HepG2 (cell line): Measurements from ENCODE around the gene CDO1. TPM values are rescaled to one million over a fixed set of nuclear protein-coding genes. Genes with fewer than 3 reads are reported as not detected.

Experiments
- DNMT3B ChIP-seq: conservative IDR thresholded peaks from 2 replicates; pipeline ENCODE4 v1.6.1; 2016; ENCODE audit warnings: missing biosample characterization, control low read depth
- DR1 ChIP-seq: sonication (generic); formaldehyde crosslinking; IDR thresholded peaks from 2 replicates; pipeline ENCODE4 v1.8.0; 2021; ENCODE audit warnings: mild to moderate bottlenecking, missing genetic modification reagents, inconsistent platforms
- FOXP1 ChIP-seq, 2 experiments: fragments of 450-650 bp in 1 of 2; IDR thresholded peaks; 2 replicates each; pipeline ENCODE4 v1.6.1; 2017 to 2018; ENCODE audit warnings: antibody characterized with exemption in 1 of 2
- GMEB1 ChIP-seq: sonication (generic); formaldehyde crosslinking; IDR thresholded peaks from 2 replicates; pipeline ENCODE4 v1.5.1; 2020; ENCODE audit warnings: missing genetic modification reagents, mild to moderate bottlenecking, borderline replicate concordance
- HNRNPK ChIP-seq: fragments of 200-400 bp; formaldehyde crosslinking; IDR thresholded peaks from 2 replicates; pipeline ENCODE4 v1.6.1; 2018; ENCODE audit warnings: low read length, low read depth, moderate library complexity, mild to moderate bottlenecking; ENCODE audit not compliant: poor library complexity, severe bottlenecking
- IRX3 ChIP-seq: sonication (generic); formaldehyde crosslinking; IDR thresholded peaks from 2 replicates; pipeline ENCODE4 v1.8.1; 2023; ENCODE audit warnings: mild to moderate bottlenecking, low read depth, missing genetic modification reagents, borderline replicate concordance
- KLF12 ChIP-seq: sonication (generic); formaldehyde crosslinking; IDR thresholded peaks from 2 replicates; pipeline ENCODE4 v1.4.0; 2020; ENCODE audit warnings: missing genetic modification reagents, borderline replicate concordance
- MAFK ChIP-seq, 2 experiments: IDR thresholded peaks in 1 of 2; conservative IDR thresholded peaks in 1 of 2; 2 replicates each; pipeline ENCODE4 v1.6.1; 2011; ENCODE audit warnings: improper control_type of control experiment in 2 of 2, low read length in 2 of 2
- MXD3 ChIP-seq: IDR thresholded peaks from 2 replicates; pipeline ENCODE4 v1.6.1; 2016; ENCODE audit warnings: mild to moderate bottlenecking, missing biosample characterization, missing genetic modification reagents
- MYPOP ChIP-seq: sonication (generic); formaldehyde crosslinking; IDR thresholded peaks from 2 replicates; pipeline ENCODE4 v1.8.1; 2023; ENCODE audit warnings: mild to moderate bottlenecking, moderate library complexity, missing genetic modification reagents
- MZF1 ChIP-seq: sonication (generic); formaldehyde crosslinking; IDR thresholded peaks from 2 replicates; pipeline ENCODE4 v1.8.1; 2023; ENCODE audit warnings: mild to moderate bottlenecking, missing genetic modification reagents, borderline replicate concordance
- NONO ChIP-seq, 2 experiments: fragments of 450-650 bp in 1 of 2; sonication (generic) in 1 of 2; formaldehyde crosslinking in 1 of 2; IDR thresholded peaks in 1 of 2; conservative IDR thresholded peaks in 1 of 2; 2 replicates each; pipeline versions ENCODE4 v1.6.1 to v1.8.0; 2017 to 2022; ENCODE audit warnings: mild to moderate bottlenecking in 1 of 2, missing genetic modification reagents in 1 of 2, moderate library complexity in 1 of 2
- RXRB ChIP-seq: IDR thresholded peaks from 2 replicates; pipeline ENCODE4 v1.6.1; 2016; ENCODE audit warnings: borderline replicate concordance, missing genetic modification reagents, missing compliant biosample characterization
- TAF15 ChIP-seq: fragments of 200-400 bp; formaldehyde crosslinking; IDR thresholded peaks from one replicate; pipeline ENCODE4 v1.6.1; 2018; ENCODE audit warnings: mild to moderate bottlenecking, low read depth, low read length; ENCODE audit not compliant: poor library complexity, severe bottlenecking
- ZFP1 ChIP-seq: IDR thresholded peaks from 2 replicates; pipeline ENCODE4 v1.6.1; 2016
- ZFYVE20 ChIP-seq: sonication (generic); formaldehyde crosslinking; IDR thresholded peaks from 2 replicates; pipeline ENCODE4 v1.8.0; 2023; ENCODE audit warnings: low read depth, mild to moderate bottlenecking, moderate library complexity, missing genetic modification reagents, borderline replicate concordance
- ZNF160 ChIP-seq: sonication (generic); formaldehyde crosslinking; IDR thresholded peaks from 2 replicates; pipeline ENCODE4 v1.8.0; 2022; ENCODE audit warnings: mild to moderate bottlenecking, inconsistent platforms, missing genetic modification reagents
- ZNF230 ChIP-seq: sonication (generic); formaldehyde crosslinking; IDR thresholded peaks from 2 replicates; pipeline ENCODE4 v1.4.0; 2020; ENCODE audit warnings: mild to moderate bottlenecking, missing genetic modification reagents
- ZNF24 ChIP-seq: fragments of 450-650 bp; IDR thresholded peaks from 2 replicates; pipeline ENCODE4 v1.6.1; 2017; ENCODE audit warnings: antibody characterized with exemption, mild to moderate bottlenecking
- ZNF501 ChIP-seq: sonication (generic); formaldehyde crosslinking; IDR thresholded peaks from 2 replicates; pipeline ENCODE4 v1.5.1; 2020; ENCODE audit warnings: mild to moderate bottlenecking, moderate library complexity, missing genetic modification reagents
- ZNF549 ChIP-seq: sonication (generic); formaldehyde crosslinking; IDR thresholded peaks from 2 replicates; pipeline ENCODE4 v1.5.0; 2020; ENCODE audit warnings: missing genetic modification reagents
- ZNF619 ChIP-seq: sonication (generic); formaldehyde crosslinking; IDR thresholded peaks from 2 replicates; pipeline ENCODE4 v1.4.0; 2020; ENCODE audit warnings: mild to moderate bottlenecking, missing genetic modification reagents
- ZNF883 ChIP-seq: sonication (generic); formaldehyde crosslinking; IDR thresholded peaks from 2 replicates; pipeline ENCODE4 v1.5.1; 2020; ENCODE audit warnings: mild to moderate bottlenecking, missing genetic modification reagents; ENCODE audit errors: not compliant biosample characterization
- polyA plus RNA-seq, 8 experiments: library from polyadenylated mRNA; depleted of rRNA in 3 of 8; stranded (reverse) in 7 of 8; unstranded in 1 of 8; fragments of >200 nt; fragmentation: Illumina TruSeq in 4 of 8; extraction: Trizol in 4 of 8; gene quantifications; 2 replicates each; pipeline versions ENCODE4 v1.2.1 to v1.2.3, GENCODE V29; 2011 to 2016; ENCODE audit warnings: low read depth in 4 of 8, missing spikeins in 1 of 8, mixed read lengths in 1 of 8; ENCODE audit not compliant: insufficient read depth in 1 of 8
- total RNA-seq, 5 experiments: library from RNA; depleted of rRNA; stranded (reverse); fragments of >200 nt; fragmentation: Illumina TruSeq; extraction: Trizol; gene quantifications; 2 replicates each; pipeline ENCODE4 v1.2.3, GENCODE V29; 2016; ENCODE audit warnings: low read depth in 1 of 5
- TF ChIP-seq, protein P1 (sequence below): sonication (generic); formaldehyde crosslinking; IDR thresholded peaks from 2 replicates; pipeline ENCODE4 v1.4.0; 2020; ENCODE audit warnings: missing genetic modification reagents
- TF ChIP-seq, protein P2 (sequence below): sonication (generic); formaldehyde crosslinking; IDR thresholded peaks from 2 replicates; pipeline ENCODE4 v1.5.1; 2020; ENCODE audit warnings: missing genetic modification reagents, mild to moderate bottlenecking, borderline replicate concordance

Gene CDO1
- total and polyA plus RNA-seq, 2 of the 13 experiments (the other 11 are each of a cell fraction or from before 2014, with no cell fraction given), result 3.2 to 4.4 TPM

DNA sequence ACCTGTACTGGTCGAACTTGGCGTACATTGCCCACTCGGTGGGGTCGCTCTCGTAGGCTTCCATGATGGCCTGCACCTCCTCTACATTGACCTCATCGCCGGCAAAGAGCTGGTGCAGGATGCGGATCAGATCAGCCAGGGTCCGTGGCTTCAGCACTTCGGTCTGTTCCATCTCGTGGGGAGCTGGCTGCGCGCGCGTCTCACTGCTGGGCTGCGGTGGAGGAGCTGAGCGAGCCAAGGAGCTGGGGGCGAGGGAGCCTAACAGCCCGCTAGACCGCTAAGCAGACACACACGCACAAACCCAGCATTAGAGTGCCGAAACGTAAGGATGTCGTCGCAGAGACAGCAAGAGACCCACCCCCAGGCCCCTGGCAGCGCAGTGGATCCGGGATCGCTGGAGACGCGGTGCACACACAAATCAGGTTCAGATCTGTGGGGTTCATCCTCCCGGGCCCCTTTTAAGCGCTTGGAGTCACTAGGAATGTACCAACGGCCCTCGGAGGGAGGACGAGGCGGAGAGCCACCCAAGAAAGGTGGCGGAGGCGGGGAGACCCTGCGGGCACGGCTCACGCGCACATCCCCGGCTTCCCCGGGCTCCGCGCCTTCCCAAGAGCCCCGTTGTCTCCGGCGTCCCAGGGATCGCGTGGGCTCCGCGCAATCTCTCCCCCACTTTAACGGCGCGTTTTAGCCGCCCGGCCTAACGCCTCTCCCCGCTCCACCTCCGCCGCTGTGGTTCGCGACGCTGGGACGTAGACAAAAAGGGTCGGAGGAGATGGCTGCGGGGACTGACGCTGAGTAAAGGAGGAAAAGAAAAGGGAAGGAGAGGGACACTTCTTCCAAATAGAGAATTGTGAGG, at the start of gene CDO1 (continued):
- TF ChIP-seq GMEB1 (CRISPR knock-in tag) (peak; percentile 44; the same call in 1 of the 2 replicates), IRX3 (CRISPR knock-in tag) (no peak), ZNF619 (CRISPR knock-in tag) (no peak), ZNF160 (CRISPR knock-in tag) (no peak), ZNF883 (CRISPR knock-in tag) (no peak), ZNF549 (CRISPR knock-in tag) (no peak), ZFP1 (CRISPR knock-in tag) (no peak), DR1 (CRISPR knock-in tag) (peak; percentile 33; the same call in 1 of the 2 replicates), ZFYVE20 (CRISPR knock-in tag) (no peak), MYPOP (CRISPR knock-in tag) (no peak; the same call in 1 of the 2 replicates), KLF12 (CRISPR knock-in tag) (peak; percentile 30; the same call in 1 of the 2 replicates), ZNF24 (no peak), ZNF501 (CRISPR knock-in tag) (0 out of 2 replicates have a peak, but pooled peaks have one; percentile 15), MXD3 (CRISPR knock-in tag) (no peak), RXRB (CRISPR knock-in tag) (no peak), NONO (IDR thresholded peaks at IDR 0.05) (no peak), NONO (CRISPR knock-in tag; conservative IDR thresholded peaks at IDR 0.05) (no peak), MAFK (conservative IDR thresholded peaks at IDR 0.05 in 1 of 2, IDR thresholded peaks at IDR 0.05 in 1 of 2; ENCODE audit: low read length in 2 of 2) (no peak), HNRNPK (no peak), TAF15 (no peak), MZF1 (CRISPR knock-in tag) (no peak), FOXP1 (IDR thresholded peaks at IDR 0.05) (no peak), FOXP1 (CRISPR knock-in tag; IDR thresholded peaks at IDR 0.05) (no peak), ZNF230 (no peak), DNMT3B (CRISPR knock-in tag) (no peak)
- TF ChIP-seq, protein P1, sequence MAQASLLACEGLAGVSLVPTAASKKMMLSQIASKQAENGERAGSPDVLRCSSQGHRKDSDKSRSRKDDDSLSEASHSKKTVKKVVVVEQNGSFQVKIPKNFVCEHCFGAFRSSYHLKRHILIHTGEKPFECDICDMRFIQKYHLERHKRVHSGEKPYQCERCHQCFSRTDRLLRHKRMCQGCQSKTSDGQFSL, result no peak
- TF ChIP-seq, protein P2, sequence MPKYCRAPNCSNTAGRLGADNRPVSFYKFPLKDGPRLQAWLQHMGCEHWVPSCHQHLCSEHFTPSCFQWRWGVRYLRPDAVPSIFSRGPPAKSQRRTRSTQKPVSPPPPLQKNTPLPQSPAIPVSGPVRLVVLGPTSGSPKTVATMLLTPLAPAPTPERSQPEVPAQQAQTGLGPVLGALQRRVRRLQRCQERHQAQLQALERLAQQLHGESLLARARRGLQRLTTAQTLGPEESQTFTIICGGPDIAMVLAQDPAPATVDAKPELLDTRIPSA (CRISPR knock-in tag), result no peak
